Measurements from ENCODE around the gene HSPA9.

HSPA9 gene

DNA sequence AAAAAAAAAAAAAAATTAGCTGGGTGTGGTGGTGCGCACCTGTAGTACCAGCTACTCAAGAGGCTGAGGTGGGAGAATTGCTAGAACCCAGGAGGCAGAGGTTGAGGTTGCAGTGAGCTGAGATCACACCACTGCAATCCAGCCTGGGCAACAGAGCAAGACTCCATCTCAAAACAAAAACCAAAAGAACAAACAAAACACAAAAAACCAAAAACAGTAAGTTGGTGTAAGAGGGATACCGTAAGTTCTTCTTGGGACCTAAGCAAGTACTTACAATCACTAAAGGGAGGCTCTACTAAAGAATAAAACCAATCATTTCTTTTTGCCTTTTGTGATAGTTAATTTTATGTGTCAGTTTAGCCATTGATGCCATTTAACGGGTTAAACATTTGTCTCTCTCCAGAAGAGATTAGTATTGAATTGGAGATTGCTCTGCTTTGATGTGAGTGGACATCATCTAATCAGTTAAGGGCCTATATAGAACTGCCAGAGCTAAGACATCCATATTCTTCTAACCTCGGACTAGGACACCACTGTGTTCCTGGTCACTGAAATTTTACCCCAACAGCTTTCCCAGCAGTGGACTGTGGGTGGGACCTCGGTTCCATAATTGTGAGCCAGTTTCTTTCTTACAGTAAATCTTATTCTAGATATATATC, 21.6 kb downstream of the HSPA9 start:
- TF ChIP-seq EZH2 (IDR thresholded peaks at IDR 0.05; ENCODE audit: borderline replicate concordance, low read depth, low read length, severe bottlenecking) (no peak), CTCF (IDR thresholded peaks at IDR 0.05; ENCODE audit: borderline replicate concordance, extremely low read depth, low read length, poor library complexity, severe bottlenecking) (no peak)
- Histone ChIP-seq H3K79me2 (ENCODE audit: insufficient read depth, low read length) (peaks cover 10% of the 10 kb centered on the region; the same call in 1 of the 2 replicates), H3K4me2 (ENCODE audit: insufficient read depth, low read length) (no peak overlapping the region), H4K20me1 (ENCODE audit: insufficient read depth, low read length) (peaks cover 15% of the 10 kb centered on the region; the same call in 1 of the 2 replicates), H3K36me3 (ENCODE audit: insufficient read depth, low read length) (peaks cover 55% of the 10 kb centered on the region), H3K9me3 (ENCODE audit: insufficient read depth, low read length, severe bottlenecking) (no peaks in the 10 kb centered on the region), H3K4me1 (ENCODE audit: insufficient read depth, low read length) (no peaks in the 10 kb centered on the region), H3K9ac (ENCODE audit: low read depth, low read length) (no peak overlapping the region), H3K4me3 (ENCODE audit: low read depth in 1 of 2, low read length in 2 of 2) (no peak overlapping the region), H3K27me3 (ENCODE audit: insufficient read depth, low read length, poor library complexity) (no peaks in the 10 kb centered on the region), H3K27ac (ENCODE audit: low read length) (no peak overlapping the region), H2AFZ (ENCODE audit: low read depth, low read length) (no peak overlapping the region)
- ATAC-seq (ENCODE audit: insufficient read depth, low read depth) (0 out of 3 replicates have a peak, but pooled peaks have one; percentile 13), DNase-seq (no peak)

- no peak overlapping the region for H3K4me3 ChIP-seq (ENCODE audit: low read depth in 1 of 2, low read length in 2 of 2)
- no peaks in the 10 kb centered on the region for H3K27me3 ChIP-seq (ENCODE audit: insufficient read depth, low read length, poor library complexity)
- H3K36me3 ChIP-seq (ENCODE audit: insufficient read depth, low read length): peaks cover 45% of the 10 kb centered on the region
- no peak overlapping the region for H3K9ac ChIP-seq (ENCODE audit: low read depth, low read length)
- H3K27ac ChIP-seq (ENCODE audit: low read length): no peak overlapping the region
- no peaks in the 10 kb centered on the region for H3K9me3 ChIP-seq (ENCODE audit: insufficient read depth, low read length, severe bottlenecking)
- H3K4me1 ChIP-seq (ENCODE audit: insufficient read depth, low read length): no peaks in the 10 kb centered on the region
- peak; percentile 6; the same call in 1 of the 3 replicates for ATAC-seq (ENCODE audit: insufficient read depth, low read depth)
- no peak overlapping the region for H2AFZ ChIP-seq (ENCODE audit: low read depth, low read length)
- peaks cover 8% of the 10 kb centered on the region; the same call in 1 of the 2 replicates for H4K20me1 ChIP-seq (ENCODE audit: insufficient read depth, low read length)
- no peak for TF ChIP-seq EZH2 (IDR thresholded peaks at IDR 0.05; ENCODE audit: borderline replicate concordance, low read depth, low read length, severe bottlenecking)
- no peak for TF ChIP-seq CTCF (IDR thresholded peaks at IDR 0.05; ENCODE audit: borderline replicate concordance, extremely low read depth, low read length, poor library complexity, severe bottlenecking)
- no peak overlapping the region for H3K4me2 ChIP-seq (ENCODE audit: insufficient read depth, low read length)
- peaks cover 15% of the 10 kb centered on the region; the same call in 1 of the 2 replicates for H3K79me2 ChIP-seq (ENCODE audit: insufficient read depth, low read length)
- DNase-seq: no peak
Observed at GRCh38 chr5:138552657-138553056, 22.5 kb downstream of the HSPA9 start.

GRCh38 chr5:138549414-138549813, 25.8 kb downstream of the HSPA9 start:
- no peak overlapping the region for H3K9ac ChIP-seq (ENCODE audit: low read depth, low read length)
- no peaks in the 10 kb centered on the region for H3K9me3 ChIP-seq (ENCODE audit: insufficient read depth, low read length, severe bottlenecking)
- H3K4me3 ChIP-seq (ENCODE audit: low read depth in 1 of 2, low read length in 2 of 2): no peak overlapping the region
- H4K20me1 ChIP-seq (ENCODE audit: insufficient read depth, low read length): peaks cover 5% of the 10 kb centered on the region; the same call in 1 of the 2 replicates
- TF ChIP-seq CTCF (IDR thresholded peaks at IDR 0.05; ENCODE audit: borderline replicate concordance, extremely low read depth, low read length, poor library complexity, severe bottlenecking): no peak
- no peaks in the 10 kb centered on the region for H3K27me3 ChIP-seq (ENCODE audit: insufficient read depth, low read length, poor library complexity)
- peaks cover 24% of the 10 kb centered on the region for H3K4me1 ChIP-seq (ENCODE audit: insufficient read depth, low read length)
- H3K79me2 ChIP-seq (ENCODE audit: insufficient read depth, low read length): peaks cover 46% of the 10 kb centered on the region
- H3K27ac ChIP-seq (ENCODE audit: low read length): no peak overlapping the region
- ATAC-seq (ENCODE audit: insufficient read depth, low read depth) (no peak), DNase-seq (no peak)
- peaks cover 13% of the 10 kb centered on the region; the same call in 1 of the 2 replicates for H3K36me3 ChIP-seq (ENCODE audit: insufficient read depth, low read length)
- H2AFZ ChIP-seq (ENCODE audit: low read depth, low read length): no peak overlapping the region
- H3K4me2 ChIP-seq (ENCODE audit: insufficient read depth, low read length): no peak overlapping the region

Measured in DND-41 (cell line).